Psoas muscle (tissue), 7 donors: ENCODE data around the gene SBF2. TPM values are rescaled to one million over a fixed set of nuclear protein-coding genes. Genes with fewer than 3 reads are reported as not detected.

Source experiments
- polyA plus RNA-seq, 3 donors: library from polyadenylated mRNA; stranded (reverse); fragments of 200-250 nt; gene quantifications; one replicate each; pipeline ENCODE4 v1.2.3, GENCODE V29; 2013
- total RNA-seq, 4 donors: library from RNA; stranded (reverse); fragmentation: NEBNext Ultra II Directional in 2 of 4; extraction: Animal tissue kit (Norgen Biotek cat#: 25700) in 2 of 4; gene quantifications; one replicate each; pipeline versions ENCODE4 v1.2.1 to v1.2.4, GENCODE V29; 2021 to 2023
- donor health status: healthy with polysubstance abuse.
- donor health status: DM: no; HTN: no; CAD: no; lungs with moderate emphysema.
- donor health status: Bipolar disorder and iron deficiency.
- donor health status: healthy.
- donor health status: DM: no; HTN: no; CAD: no.
- donor health status: DM: no; HTN: no; CAD: no.
- donor health status: DM: yes; HTN: yes; CAD: no.

SBF2 gene
- total and polyA plus RNA-seq, 7 donors = 3.3 to 12.6 (median 10.6) TPM

Other genes starting within 250 kb of the SBF2 start
- gene ADM, start 10.9 kb upstream of the SBF2 start, total RNA-seq = 10 to 100 TPM; 11.8 to 73.3 (median 27.8) TPM
- gene ADM, start 10.9 kb upstream of the SBF2 start, polyA plus RNA-seq = 10 to 100 TPM; 11.7 to 45.1 (median 23.1) TPM
- 100 to 1,000 TPM in 3 of 4 donors, 10 to 100 TPM in 1; 45.4 to 120 (median 110) TPM for gene AMPD3, start 161.0 kb upstream of the SBF2 start, total RNA-seq
- 10 to 100 TPM; 23.5 to 67.7 (median 57.9) TPM for gene AMPD3, start 161.0 kb upstream of the SBF2 start, polyA plus RNA-seq
- gene RNF141, start 247.0 kb upstream of the SBF2 start, total RNA-seq = 10 to 100 TPM; 16.6 to 42.2 (median 36.1) TPM
- 10 to 100 TPM in 2 of 3 donors, 1 to 10 TPM in 1; 5.0 to 13.7 (median 11.7) TPM for gene RNF141, start 247.0 kb upstream of the SBF2 start, polyA plus RNA-seq